Dendritic cell treated with granulocyte-macrophage colony-stimulating factor and Interleukin-4, amounts not matched to agents 40 ng/mL and 50 ng/mL, for 4 days (primary cell): ENCODE measurements around the gene HOXC12.

Experiments used
- H3K27ac Mint-ChIP-seq: one replicate; pipeline ENCODE4 v1.8.0; 2022; ENCODE audit warnings: mild to moderate bottlenecking, mixed read lengths
- H3K27me3 Mint-ChIP-seq: one replicate; pipeline ENCODE4 v1.8.0; 2022; ENCODE audit warnings: mild to moderate bottlenecking, mixed read lengths
- H3K36me3 Mint-ChIP-seq: one replicate; pipeline ENCODE4 v1.8.0; 2022; ENCODE audit warnings: low read depth, mixed read lengths
- H3K4me1 Mint-ChIP-seq: one replicate; pipeline ENCODE4 v1.8.0; 2022; ENCODE audit warnings: low read depth, mixed read lengths
- H3K4me3 Mint-ChIP-seq: one replicate; pipeline ENCODE4 v1.8.0; 2022; ENCODE audit warnings: mild to moderate bottlenecking, moderate library complexity, mixed read lengths
- H3K9me3 Mint-ChIP-seq: one replicate; pipeline ENCODE4 v1.8.0; 2022; ENCODE audit warnings: mixed read lengths
- intact Hi-C: fragments of 100-400 bp; cut with micrococcal nuclease; formaldehyde crosslinking; loops from one replicate; pipeline ENCODE4 v1.15.0; 2022

The HOXC12 gene

GRCh38 chr12:53995378-53996239 lies 40.9 kb downstream of the HOXC12 start:
- intact Hi-C loops, result no loop called here
- Mint-ChIP-seq H3K27me3 (peaks cover 97% of the 10 kb centered on the region), H3K4me3 (peak overlapping the region; percentile 80), H3K36me3 (no peaks in the 10 kb centered on the region), H3K9me3 (no peaks in the 10 kb centered on the region), H3K4me1 (peaks cover 49% of the 10 kb centered on the region), H3K27ac (peak overlapping the region; percentile 53)

GRCh38 chr12:53996240-53997203 lies 41.8 kb downstream of the HOXC12 start:
- intact Hi-C loops, result no loop called here
- Mint-ChIP-seq H3K4me3 (peak overlapping the region; percentile 80), H3K27me3 (peaks cover 97% of the 10 kb centered on the region), H3K4me1 (peaks cover 49% of the 10 kb centered on the region), H3K9me3 (no peaks in the 10 kb centered on the region), H3K36me3 (no peaks in the 10 kb centered on the region), H3K27ac (peak overlapping the region; percentile 53)

DNA sequence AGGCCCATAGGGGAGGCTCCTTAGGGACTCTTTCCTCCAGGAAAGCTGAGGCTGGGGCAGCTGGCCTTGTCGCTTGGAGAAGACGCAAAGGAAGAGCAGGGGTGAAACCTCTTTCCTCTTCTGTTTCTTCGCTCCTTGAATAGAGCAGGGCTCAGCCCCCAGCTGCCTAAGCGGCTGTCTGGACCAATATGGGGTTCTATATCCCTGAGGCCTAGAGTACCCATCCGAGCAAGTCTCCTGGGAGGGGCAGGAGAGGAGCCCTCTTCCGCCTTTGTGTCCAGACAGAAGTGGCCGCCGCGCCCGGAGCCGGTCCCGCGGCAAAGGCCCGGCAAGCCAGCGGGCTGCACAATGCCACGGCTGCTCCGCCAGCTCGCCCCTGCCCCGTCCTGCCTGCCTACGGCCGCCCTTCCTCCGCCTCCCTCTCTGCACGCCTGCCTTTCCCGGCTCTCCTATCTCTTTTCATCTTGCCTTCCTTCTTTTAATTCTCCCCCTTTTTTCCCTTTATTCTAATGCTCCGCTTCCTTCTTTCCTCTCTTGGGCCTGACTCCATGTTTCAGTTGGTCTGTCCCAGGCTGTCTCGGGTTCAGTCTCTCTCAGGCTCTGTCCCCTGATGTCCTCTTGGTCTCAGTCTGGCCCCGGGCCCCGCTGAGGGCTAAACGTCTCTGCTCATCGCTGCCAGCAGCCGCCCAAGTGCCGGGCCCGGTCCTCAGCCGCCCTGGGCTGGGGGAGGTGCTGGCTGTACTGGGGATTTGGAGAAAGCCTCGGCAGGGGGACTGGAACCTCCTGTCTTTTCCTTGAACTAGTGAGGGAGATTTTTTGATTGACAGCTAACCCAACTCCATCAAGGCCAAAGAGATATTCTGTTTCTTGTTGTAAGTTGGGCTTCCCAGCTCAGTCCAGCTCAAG lies 42.8 kb downstream of the HOXC12 start:
- Mint-ChIP-seq H3K4me3 (no peak overlapping the region), H3K27me3 (peaks cover 97% of the 10 kb centered on the region)
- intact Hi-C loops, result no loop called here

GRCh38 chr12:53998110-53998899 lies 43.6 kb downstream of the HOXC12 start:
- peaks cover 49% of the 10 kb centered on the region for H3K4me1 Mint-ChIP-seq
- peaks cover 99% of the 10 kb centered on the region for H3K27me3 Mint-ChIP-seq
- no peak overlapping the region for H3K4me3 Mint-ChIP-seq
- H3K36me3 Mint-ChIP-seq, result no peaks in the 10 kb centered on the region
- H3K9me3 Mint-ChIP-seq, result no peaks in the 10 kb centered on the region
- intact Hi-C loops, result no loop called here
- H3K27ac Mint-ChIP-seq, result no peak overlapping the region

More for the DNA sequence above, 42.8 kb downstream of the HOXC12 start:
- Mint-ChIP-seq H3K27ac (no peak overlapping the region), H3K9me3 (no peaks in the 10 kb centered on the region), H3K4me1 (peaks cover 49% of the 10 kb centered on the region), H3K36me3 (no peaks in the 10 kb centered on the region)

- intact Hi-C loops, result no loop called here
- H3K36me3 Mint-ChIP-seq, result no peaks in the 10 kb centered on the region
- peaks cover 47% of the 10 kb centered on the region for H3K4me1 Mint-ChIP-seq
- H3K27me3 Mint-ChIP-seq, result peaks cover 98% of the 10 kb centered on the region
- no peaks in the 10 kb centered on the region for H3K9me3 Mint-ChIP-seq
- no peak overlapping the region for H3K4me3 Mint-ChIP-seq
- no peak overlapping the region for H3K27ac Mint-ChIP-seq
Observed at GRCh38 chr12:53998900-53999236, 44.2 kb downstream of the HOXC12 start.

DNA sequence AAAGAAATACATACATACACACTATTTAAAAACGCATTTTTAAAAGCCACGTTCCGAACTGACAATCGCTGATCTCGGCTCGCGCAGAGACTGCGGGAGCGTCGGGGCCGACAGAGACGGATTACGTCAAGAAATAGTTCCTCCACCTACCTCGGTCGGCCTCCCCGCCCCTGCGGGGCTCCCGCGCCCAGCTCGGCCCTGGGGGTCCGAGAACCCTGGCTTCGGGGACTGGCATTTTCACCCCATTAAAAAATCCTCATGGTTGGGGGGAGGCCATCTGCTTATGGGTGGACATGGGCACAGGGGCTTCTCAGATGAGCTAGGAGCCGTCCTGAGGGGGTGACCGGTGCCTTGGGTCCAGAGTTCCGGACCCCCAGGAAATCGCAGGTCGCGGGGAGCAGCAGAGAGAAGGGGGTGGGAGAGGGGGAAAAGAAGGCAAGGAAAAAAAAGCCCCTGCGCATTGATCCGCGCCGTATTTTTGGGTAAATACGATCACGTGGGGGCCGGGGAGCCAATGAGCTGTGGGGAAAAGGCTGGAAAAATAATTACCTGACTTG lies 44.9 kb downstream of the HOXC12 start:
- intact Hi-C loops, result no loop called here
- peak overlapping the region; percentile 20 for H3K4me3 Mint-ChIP-seq
- H3K27me3 Mint-ChIP-seq, result peaks cover 98% of the 10 kb centered on the region
- H3K9me3 Mint-ChIP-seq, result no peaks in the 10 kb centered on the region
- peaks cover 40% of the 10 kb centered on the region for H3K4me1 Mint-ChIP-seq
- no peaks in the 10 kb centered on the region for H3K36me3 Mint-ChIP-seq
- H3K27ac Mint-ChIP-seq, result no peak overlapping the region

GRCh38 chr12:54000116-54001114 lies 45.7 kb downstream of the HOXC12 start, which contains the start of gene HOXC9:
HOXC9 (plus strand) TSS chr12:54000161; CDS start chr12:54000189, 28 bp downstream.
- no peaks in the 10 kb centered on the region for H3K9me3 Mint-ChIP-seq
- H3K36me3 Mint-ChIP-seq, result no peaks in the 10 kb centered on the region
- intact Hi-C loops, result no loop called here
- peak within 1 kb of the TSS; percentile 49 for H3K4me3 Mint-ChIP-seq
- H3K4me1 Mint-ChIP-seq, result peaks cover 32% of the 10 kb centered on the region
- H3K27ac Mint-ChIP-seq, result no peak within 1 kb of the TSS
- peaks cover 98% of the 10 kb centered on the region for H3K27me3 Mint-ChIP-seq

- no peaks in the 10 kb centered on the region for H3K36me3 Mint-ChIP-seq
- intact Hi-C loops, result no loop called here
- peaks cover 32% of the 10 kb centered on the region for H3K4me1 Mint-ChIP-seq
- no peaks in the 10 kb centered on the region for H3K9me3 Mint-ChIP-seq
- peaks cover 98% of the 10 kb centered on the region for H3K27me3 Mint-ChIP-seq
- no peak overlapping the region for H3K27ac Mint-ChIP-seq
- H3K4me3 Mint-ChIP-seq, result no peak overlapping the region
Observed at GRCh38 chr12:54001283-54002187, 46.8 kb downstream of the HOXC12 start.

- H3K9me3 Mint-ChIP-seq, result no peaks in the 10 kb centered on the region
- H3K4me3 Mint-ChIP-seq, result no peak overlapping the region
- peaks cover 98% of the 10 kb centered on the region for H3K27me3 Mint-ChIP-seq
- peaks cover 31% of the 10 kb centered on the region for H3K4me1 Mint-ChIP-seq
- H3K27ac Mint-ChIP-seq, result no peak overlapping the region
- no peaks in the 10 kb centered on the region for H3K36me3 Mint-ChIP-seq
- intact Hi-C loops, result no loop called here
Observed at GRCh38 chr12:54002278-54002914, 47.7 kb downstream of the HOXC12 start.

GRCh38 chr12:54002915-54003389 lies 48.2 kb downstream of the HOXC12 start:
- intact Hi-C loops, result no loop called here
- Mint-ChIP-seq H3K4me1 (peaks cover 27% of the 10 kb centered on the region), H3K36me3 (no peaks in the 10 kb centered on the region), H3K4me3 (no peak overlapping the region), H3K9me3 (no peaks in the 10 kb centered on the region), H3K27me3 (peaks cover 98% of the 10 kb centered on the region), H3K27ac (no peak overlapping the region)
